Measurements from ENCODE around the gene VSTM4. TPM values are rescaled to one million over a fixed set of nuclear protein-coding genes. Genes with fewer than 3 reads are reported as not detected.

VSTM4 gene
- total RNA-seq, 4 donors from 2014 or later: 1.8 to 4.0 (median 2.6) TPM

DNA sequence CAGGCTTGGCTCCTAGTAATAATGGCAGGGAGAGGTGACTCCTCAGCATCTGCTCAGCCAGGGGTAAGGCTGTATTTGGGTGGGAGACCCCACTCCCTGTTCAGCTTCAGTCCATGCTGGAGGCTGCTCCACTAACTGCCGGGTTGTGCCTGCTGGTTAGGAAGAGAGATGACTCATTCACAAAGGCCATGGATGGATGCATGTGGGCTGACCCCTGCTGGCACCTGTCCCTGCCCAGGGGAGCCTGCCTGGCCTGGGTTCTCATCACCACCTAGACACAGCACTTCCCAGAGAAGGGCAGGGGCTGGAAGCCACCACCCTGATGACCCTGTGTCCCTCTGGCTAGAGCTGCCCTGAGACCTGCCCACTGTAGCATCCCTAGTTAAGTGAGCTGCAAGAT, 59.0 kb downstream of the VSTM4 start:
- H3K27ac ChIP-seq: no peak overlapping the region
- no peaks in the 10 kb centered on the region for H3K9me3 ChIP-seq
- TF ChIP-seq POLR2A (IDR thresholded peaks at IDR 0.05) (no peak), CTCF (IDR thresholded peaks at IDR 0.05 in 4 of 5, conservative IDR thresholded peaks at IDR 0.05 in 1 of 5) (no peak)
- no peaks in the 10 kb centered on the region for H3K27me3 ChIP-seq
- no peak for DNase-seq
- no peaks in the 10 kb centered on the region for H3K36me3 ChIP-seq
- intact Hi-C loops (cut with DNase I; ENCODE audit: low total_unique reads) (no loop called here), in situ Hi-C loops (cut with MboI; ENCODE audit: low sequenced_read_pairs in 4 of 4) (no loop called here)
- no peak for ATAC-seq
- peaks cover 0 to 10% of the 10 kb centered on the region in 2 donors for H3K4me1 ChIP-seq
- no peak overlapping the region for H3K4me3 ChIP-seq

GRCh38 chr10:49055221-49055849, 60.0 kb downstream of the VSTM4 start:
- no peaks in the 10 kb centered on the region for H3K9me3 ChIP-seq
- ATAC-seq: no peak
- in situ Hi-C loops (cut with MboI; ENCODE audit: low sequenced_read_pairs in 4 of 4): no loop called here
- no peak overlapping the region for H3K27ac ChIP-seq
- no peak overlapping the region for H3K4me3 ChIP-seq
- no peaks in the 10 kb centered on the region for H3K27me3 ChIP-seq
- TF ChIP-seq CTCF (IDR thresholded peaks at IDR 0.05 in 4 of 5, conservative IDR thresholded peaks at IDR 0.05 in 1 of 5) (no peak), POLR2A (IDR thresholded peaks at IDR 0.05) (no peak)
- no peak for DNase-seq
- intact Hi-C loops (cut with DNase I; ENCODE audit: low total_unique reads): no loop called here
- H3K36me3 ChIP-seq: no peaks in the 10 kb centered on the region
- peaks cover 0 to 10% of the 10 kb centered on the region in 2 donors for H3K4me1 ChIP-seq

GRCh38 chr10:49054753-49055152, 60.6 kb downstream of the VSTM4 start:
- no peaks in the 10 kb centered on the region for H3K27me3 ChIP-seq
- in situ Hi-C loops (cut with MboI; ENCODE audit: low sequenced_read_pairs in 4 of 4) (no loop called here), intact Hi-C loops (cut with DNase I; ENCODE audit: low total_unique reads) (no loop called here)
- H3K4me3 ChIP-seq: no peak overlapping the region
- ATAC-seq (no peak), DNase-seq (no peak)
- no peak for TF ChIP-seq POLR2A (IDR thresholded peaks at IDR 0.05)
- no peak for TF ChIP-seq CTCF (IDR thresholded peaks at IDR 0.05 in 4 of 5, conservative IDR thresholded peaks at IDR 0.05 in 1 of 5)
- no peaks in the 10 kb centered on the region for H3K36me3 ChIP-seq
- H3K9me3 ChIP-seq: no peaks in the 10 kb centered on the region
- no peak overlapping the region for H3K27ac ChIP-seq
- peaks cover 0 to 10% of the 10 kb centered on the region in 2 donors for H3K4me1 ChIP-seq

GRCh38 chr10:49053998-49054692, 61.2 kb downstream of the VSTM4 start:
- Histone ChIP-seq H3K4me1 (peaks cover 0 to 10% of the 10 kb centered on the region in 2 donors), H3K36me3 (no peaks in the 10 kb centered on the region), H3K9me3 (no peaks in the 10 kb centered on the region), H3K4me3 (no peak overlapping the region), H3K27ac (no peak overlapping the region), H3K27me3 (no peaks in the 10 kb centered on the region)
- ATAC-seq (no peak), DNase-seq (no peak)
- in situ Hi-C loops (cut with MboI; ENCODE audit: low sequenced_read_pairs in 4 of 4) (no loop called here), intact Hi-C loops (cut with DNase I; ENCODE audit: low total_unique reads) (no loop called here)
- TF ChIP-seq POLR2A (IDR thresholded peaks at IDR 0.05): no peak
- no peak for TF ChIP-seq CTCF (IDR thresholded peaks at IDR 0.05 in 4 of 5, conservative IDR thresholded peaks at IDR 0.05 in 1 of 5)
